ENCODE data around the gene BTNL8. TPM values are rescaled to one million over a fixed set of nuclear protein-coding genes. Genes with fewer than 3 reads are reported as not detected.

BTNL8 gene
- total and polyA plus RNA-seq, 2 experiments from 2014 or later = 9.8 to 19.1 TPM

DNA sequence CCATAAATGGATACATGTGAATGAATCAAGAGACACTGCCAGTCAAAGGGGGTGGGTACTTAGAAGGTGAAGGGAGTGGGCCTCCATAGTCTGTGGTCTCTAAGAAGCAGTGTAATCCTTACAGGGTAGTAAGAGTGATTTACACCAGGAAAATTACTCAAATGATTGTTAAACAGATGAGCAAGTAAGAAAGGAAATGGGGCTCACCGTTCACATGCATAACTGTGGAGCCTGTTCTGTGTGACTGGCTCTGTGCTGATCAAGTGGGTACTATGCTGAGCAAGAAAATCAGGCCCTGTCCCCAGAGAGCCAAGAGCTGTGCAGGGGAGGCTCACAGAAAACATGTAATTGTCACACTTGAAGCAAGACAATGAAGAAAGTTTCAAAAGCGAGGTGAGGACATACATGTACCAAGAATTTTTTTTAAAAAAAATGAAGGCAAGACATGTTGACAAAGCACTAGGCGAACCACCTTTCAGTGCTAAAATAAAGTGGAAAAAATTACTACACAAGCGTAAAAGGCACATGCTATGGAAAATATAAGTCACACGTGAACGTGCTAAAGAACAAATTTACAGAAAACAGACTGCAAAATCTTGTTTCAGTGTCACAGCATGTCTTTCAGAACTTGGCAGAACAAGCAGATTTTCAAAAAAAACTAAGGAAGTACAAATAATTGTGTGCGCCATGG, 2.5 kb downstream of the BTNL8 start:
- Histone ChIP-seq H4K20me1 (ENCODE audit: insufficient read depth, poor library complexity, severe bottlenecking) (no peaks in the 10 kb centered on the region), H3K27ac (no peak overlapping the region), H3K27me3 (no peaks in the 10 kb centered on the region), H3K36me3 (replicated peaks; ENCODE audit: insufficient read depth, low read depth) (no peaks in the 10 kb centered on the region), H3K9me2 (replicated peaks; ENCODE audit: insufficient read depth) (no peaks in the 10 kb centered on the region), H3K4me2 (no peak overlapping the region), H3K4me1 (ENCODE audit: insufficient read depth) (peaks cover 8% of the 10 kb centered on the region), H2AFZ (no peak overlapping the region), H3K9me3 (ENCODE audit: low read depth) (no peaks in the 10 kb centered on the region), H3K4me3 (no peak overlapping the region), H3K79me2 (no peaks in the 10 kb centered on the region)
- DNase-seq (ENCODE audit: low spot score) = no peak
- 90% methylated on average over 7 of the region's 7 CpGs for WGBS (ENCODE audit: low lambda C conversion rate, missing lambda C conversion rate)
- TF ChIP-seq EZH2phosphoT487 (IDR thresholded peaks at IDR 0.05; ENCODE audit: low read depth, severe bottlenecking, unreplicated experiment) (no peak), EZH2 (IDR thresholded peaks at IDR 0.05; ENCODE audit: borderline replicate concordance) (no peak)
- TF ChIP-seq, protein P1, sequence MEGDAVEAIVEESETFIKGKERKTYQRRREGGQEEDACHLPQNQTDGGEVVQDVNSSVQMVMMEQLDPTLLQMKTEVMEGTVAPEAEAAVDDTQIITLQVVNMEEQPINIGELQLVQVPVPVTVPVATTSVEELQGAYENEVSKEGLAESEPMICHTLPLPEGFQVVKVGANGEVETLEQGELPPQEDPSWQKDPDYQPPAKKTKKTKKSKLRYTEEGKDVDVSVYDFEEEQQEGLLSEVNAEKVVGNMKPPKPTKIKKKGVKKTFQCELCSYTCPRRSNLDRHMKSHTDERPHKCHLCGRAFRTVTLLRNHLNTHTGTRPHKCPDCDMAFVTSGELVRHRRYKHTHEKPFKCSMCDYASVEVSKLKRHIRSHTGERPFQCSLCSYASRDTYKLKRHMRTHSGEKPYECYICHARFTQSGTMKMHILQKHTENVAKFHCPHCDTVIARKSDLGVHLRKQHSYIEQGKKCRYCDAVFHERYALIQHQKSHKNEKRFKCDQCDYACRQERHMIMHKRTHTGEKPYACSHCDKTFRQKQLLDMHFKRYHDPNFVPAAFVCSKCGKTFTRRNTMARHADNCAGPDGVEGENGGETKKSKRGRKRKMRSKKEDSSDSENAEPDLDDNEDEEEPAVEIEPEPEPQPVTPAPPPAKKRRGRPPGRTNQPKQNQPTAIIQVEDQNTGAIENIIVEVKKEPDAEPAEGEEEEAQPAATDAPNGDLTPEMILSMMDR (IDR thresholded peaks at IDR 0.05; ENCODE audit: poor library complexity) = no peak

DNA sequence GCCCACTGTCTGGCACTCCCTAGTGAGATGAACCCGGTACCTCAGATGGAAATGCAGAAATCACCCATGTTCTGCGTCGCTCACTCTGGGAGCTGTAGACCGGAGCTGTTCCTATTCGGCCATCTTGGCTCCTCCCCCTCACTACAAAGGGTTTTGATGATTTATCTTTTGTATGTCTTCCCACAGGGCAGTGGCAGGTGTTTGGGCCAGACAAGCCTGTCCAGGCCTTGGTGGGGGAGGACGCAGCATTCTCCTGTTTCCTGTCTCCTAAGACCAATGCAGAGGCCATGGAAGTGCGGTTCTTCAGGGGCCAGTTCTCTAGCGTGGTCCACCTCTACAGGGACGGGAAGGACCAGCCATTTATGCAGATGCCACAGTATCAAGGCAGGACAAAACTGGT, 9.4 kb downstream of the BTNL8 start:
- Histone ChIP-seq H3K27ac (no peak overlapping the region), H3K36me3 (replicated peaks; ENCODE audit: insufficient read depth, low read depth) (no peaks in the 10 kb centered on the region), H3K9me2 (replicated peaks; ENCODE audit: insufficient read depth) (no peaks in the 10 kb centered on the region), H3K4me1 (ENCODE audit: insufficient read depth) (no peaks in the 10 kb centered on the region), H3K27me3 (no peaks in the 10 kb centered on the region), H3K9me3 (ENCODE audit: low read depth) (no peaks in the 10 kb centered on the region), H2AFZ (no peak overlapping the region), H3K79me2 (no peaks in the 10 kb centered on the region), H4K20me1 (ENCODE audit: insufficient read depth, poor library complexity, severe bottlenecking) (no peaks in the 10 kb centered on the region), H3K4me3 (no peak overlapping the region), H3K4me2 (no peak overlapping the region)
- no peak for DNase-seq (ENCODE audit: low spot score)
- WGBS (ENCODE audit: low lambda C conversion rate, missing lambda C conversion rate) = 96% methylated on average over 9 of the region's 9 CpGs
- no peak for TF ChIP-seq EZH2phosphoT487 (IDR thresholded peaks at IDR 0.05; ENCODE audit: low read depth, severe bottlenecking, unreplicated experiment)
- no peak for TF ChIP-seq EZH2 (IDR thresholded peaks at IDR 0.05; ENCODE audit: borderline replicate concordance)
- TF ChIP-seq, protein P1 (IDR thresholded peaks at IDR 0.05; ENCODE audit: poor library complexity) = no peak

DNA sequence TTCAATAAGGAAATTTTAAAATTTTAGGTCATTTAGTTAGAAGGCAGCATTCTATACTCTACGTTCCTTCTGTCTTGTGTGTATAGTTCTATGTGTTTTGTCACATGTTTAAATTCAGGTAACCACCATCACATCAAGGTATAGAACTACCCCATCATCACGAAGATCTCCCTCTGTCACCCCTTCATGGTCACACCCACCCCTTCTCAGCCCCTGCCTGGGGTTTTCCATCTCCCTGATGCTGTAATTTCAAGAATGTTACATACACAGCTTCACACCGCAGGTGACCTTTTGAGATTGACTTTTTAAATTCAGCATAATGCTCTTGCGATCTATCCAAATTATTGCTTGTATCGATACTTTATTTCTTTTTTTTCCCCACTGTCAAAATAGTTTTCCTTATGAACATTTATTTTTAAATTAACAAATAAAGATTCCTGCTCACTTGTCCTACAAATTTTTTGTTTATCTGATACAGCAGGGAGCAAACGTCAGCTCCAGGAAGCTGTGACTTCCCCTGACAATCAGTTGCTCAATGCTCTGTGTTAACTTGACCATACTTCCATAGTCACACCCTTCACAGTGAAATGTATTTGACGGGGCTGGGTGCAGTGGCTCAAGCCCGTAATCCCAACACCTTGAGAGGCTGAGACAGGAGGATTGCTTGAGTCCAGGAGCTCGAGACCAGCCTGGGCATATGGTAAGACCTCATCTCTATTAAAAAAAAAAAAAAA, 10.2 kb downstream of the BTNL8 start:
- H3K4me3 ChIP-seq = no peak overlapping the region
- no peak overlapping the region for H3K27ac ChIP-seq

More for the DNA sequence above, 10.2 kb downstream of the BTNL8 start:
- H4K20me1 ChIP-seq (ENCODE audit: insufficient read depth, poor library complexity, severe bottlenecking) = no peaks in the 10 kb centered on the region
- H2AFZ ChIP-seq = no peak overlapping the region
- H3K4me1 ChIP-seq (ENCODE audit: insufficient read depth) = no peaks in the 10 kb centered on the region
- H3K79me2 ChIP-seq = no peaks in the 10 kb centered on the region
- DNase-seq (ENCODE audit: low spot score) = no peak
- TF ChIP-seq EZH2phosphoT487 (IDR thresholded peaks at IDR 0.05; ENCODE audit: low read depth, severe bottlenecking, unreplicated experiment) = no peak
- TF ChIP-seq, protein P1 (IDR thresholded peaks at IDR 0.05; ENCODE audit: poor library complexity) = no peak
- H3K9me3 ChIP-seq (ENCODE audit: low read depth) = no peaks in the 10 kb centered on the region
- 86% methylated on average over 9 of the region's 9 CpGs for whole genome bisulfite sequencing (ENCODE audit: low lambda C conversion rate, missing lambda C conversion rate)
- no peaks in the 10 kb centered on the region for H3K36me3 ChIP-seq (replicated peaks; ENCODE audit: insufficient read depth, low read depth)
- no peaks in the 10 kb centered on the region for H3K27me3 ChIP-seq
- H3K4me2 ChIP-seq = no peak overlapping the region
- no peaks in the 10 kb centered on the region for H3K9me2 ChIP-seq (replicated peaks; ENCODE audit: insufficient read depth)

Measured in hepatocyte (in vitro differentiated cells).